ENCODE data around the gene ARG2.

DNA sequence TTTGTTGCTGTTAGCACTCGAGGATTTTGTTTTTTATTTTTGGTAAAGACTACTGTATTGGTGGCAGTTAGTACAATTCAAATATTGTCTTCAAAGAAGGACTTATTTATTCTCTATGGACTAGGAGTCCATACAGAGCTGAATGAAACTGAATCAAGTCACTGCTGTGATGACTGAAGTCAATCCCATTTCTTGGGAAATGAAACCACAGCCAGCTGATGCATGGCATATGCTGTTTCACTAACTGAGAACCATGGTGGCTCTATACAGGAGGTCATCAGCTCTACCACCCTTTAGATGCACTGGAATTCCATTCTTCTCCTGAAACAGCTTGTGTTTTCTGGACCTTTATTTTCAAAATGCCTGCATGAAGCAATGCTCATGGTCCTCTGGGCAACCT is 32.5 kb downstream of the ARG2 start:
- TF ChIP-seq POLR2A (IDR thresholded peaks at IDR 0.05; ENCODE audit: low read depth, low read length): no peak
- TF ChIP-seq, protein P1, sequence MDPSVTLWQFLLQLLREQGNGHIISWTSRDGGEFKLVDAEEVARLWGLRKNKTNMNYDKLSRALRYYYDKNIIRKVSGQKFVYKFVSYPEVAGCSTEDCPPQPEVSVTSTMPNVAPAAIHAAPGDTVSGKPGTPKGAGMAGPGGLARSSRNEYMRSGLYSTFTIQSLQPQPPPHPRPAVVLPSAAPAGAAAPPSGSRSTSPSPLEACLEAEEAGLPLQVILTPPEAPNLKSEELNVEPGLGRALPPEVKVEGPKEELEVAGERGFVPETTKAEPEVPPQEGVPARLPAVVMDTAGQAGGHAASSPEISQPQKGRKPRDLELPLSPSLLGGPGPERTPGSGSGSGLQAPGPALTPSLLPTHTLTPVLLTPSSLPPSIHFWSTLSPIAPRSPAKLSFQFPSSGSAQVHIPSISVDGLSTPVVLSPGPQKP (IDR thresholded peaks at IDR 0.05; ENCODE audit: borderline replicate concordance, low read depth, low read length): no peak

Measured in IMR-90 (cell line).